H1 (cell line): ENCODE results near the gene DBX2. TPM values are rescaled to one million over a fixed set of nuclear protein-coding genes. Genes with fewer than 3 reads are reported as not detected.

Experiments
- CTCF ChIA-PET: fragments of 300-600 bp; sonication (Branson Sonifier 250); formaldehyde crosslinking; loops from one replicate; lab custom pipeline; 2021; ENCODE audit not compliant: partially characterized antibody; lab: Charles Lee
- POLR2A ChIA-PET: fragments of 300-600 bp; sonication (Branson Sonifier 250); formaldehyde crosslinking; loops from one replicate; lab custom pipeline; 2021; ENCODE audit warnings: inconsistent platforms; ENCODE audit not compliant: partially characterized antibody; lab: Charles Lee
- DNase-seq, 2 experiments: peaks; one replicate each; pipeline versions ENCODE4 v3.0.0 to v3.0.0-alpha.2; 2010 to 2022; ENCODE audit warnings: low spot score in 2 of 2, low read depth in 1 of 2, mixed read lengths in 1 of 2
- FAIRE-seq: peaks from 2 replicates; lab custom pipeline; 2011; peaks lifted over from hg19 to GRCh38; lab: Jason Lieb, UNC
- H2AFZ ChIP-seq: 2 replicates; pipeline ENCODE4 v1.8.1; 2012; ENCODE audit warnings: low read length, inconsistent platforms
- H2AK5ac ChIP-seq: 2 replicates; pipeline ENCODE4 v1.6.1; 2013; ENCODE audit warnings: low read depth, low read length
- H2BK120ac ChIP-seq: replicated peaks from 2 replicates; pipeline ENCODE3; 2013; ENCODE audit warnings: low read depth, low read length, inconsistent platforms
- H2BK12ac ChIP-seq: 2 replicates; pipeline ENCODE4 v1.6.1; 2013; ENCODE audit warnings: low read depth, low read length
- H2BK15ac ChIP-seq: 2 replicates; pipeline ENCODE4 v1.6.1; 2013; ENCODE audit warnings: low read length
- H2BK20ac ChIP-seq: 2 replicates; pipeline ENCODE4 v1.6.1; 2013; ENCODE audit warnings: low read length
- H2BK5ac ChIP-seq: 2 replicates; pipeline ENCODE4 v1.6.1; 2013; ENCODE audit warnings: low read depth, low read length
- H3K14ac ChIP-seq: 2 replicates; pipeline ENCODE4 v1.6.1; 2013; ENCODE audit warnings: inconsistent platforms; ENCODE audit not compliant: insufficient read length
- H3K18ac ChIP-seq: 2 replicates; pipeline ENCODE4 v1.6.1; 2013; ENCODE audit warnings: low read length; ENCODE audit errors: extremely low read depth
- H3K23ac ChIP-seq: 2 replicates; pipeline ENCODE4 v1.6.1; 2013; ENCODE audit warnings: inconsistent platforms; ENCODE audit not compliant: insufficient read length
- H3K23me2 ChIP-seq: 2 replicates; pipeline ENCODE4 v1.6.1; 2013; ENCODE audit warnings: low read depth, low read length
- H3K27ac ChIP-seq: 2 replicates; pipeline ENCODE4 v1.6.1; 2011; ENCODE audit warnings: low read depth, low read length, inconsistent platforms
- H3K27me3 ChIP-seq, 4 experiments: replicated peaks in 1 of 4; 1 replicate in 1 of 4; 2 replicates in 3 of 4; pipeline versions ENCODE4 v1.6.1 to v1.8.1; 2011 to 2013; ENCODE audit warnings: low read length in 3 of 4, mild to moderate bottlenecking in 3 of 4, inconsistent platforms in 2 of 4, mixed read lengths in 2 of 4, moderate library complexity in 1 of 4; ENCODE audit not compliant: control insufficient read depth in 3 of 4, insufficient read depth in 3 of 4; ENCODE audit errors: extremely low read depth in 1 of 4
- H3K36me3 ChIP-seq, 4 experiments: 2 replicates each; pipeline versions ENCODE4 v1.6.1 to v1.8.1; 2011 to 2013; ENCODE audit warnings: mild to moderate bottlenecking in 4 of 4, low read length in 3 of 4, moderate library complexity in 2 of 4, control low read depth in 1 of 4, inconsistent platforms in 1 of 4; ENCODE audit not compliant: insufficient read depth in 4 of 4, control insufficient read depth in 2 of 4
- H3K4ac ChIP-seq: replicated peaks from 2 replicates; pipeline ENCODE3; 2013; ENCODE audit warnings: low read length, low read depth, mixed read lengths, inconsistent platforms; ENCODE audit not compliant: insufficient read length
- H3K4me1 ChIP-seq, 4 experiments: replicated peaks in 1 of 4; 1 replicate in 1 of 4; 2 replicates in 3 of 4; pipeline versions ENCODE4 v1.6.1 to v1.8.1; 2011 to 2013; ENCODE audit warnings: low read length in 3 of 4, inconsistent platforms in 2 of 4, mixed read lengths in 1 of 4; ENCODE audit not compliant: insufficient read depth in 4 of 4, control insufficient read depth in 3 of 4
- H3K4me2 ChIP-seq, 2 experiments: 2 replicates each; pipeline versions ENCODE4 v1.6.1 to v1.8.1; 2011 to 2013; ENCODE audit warnings: low read depth in 2 of 2, low read length in 2 of 2, control low read depth in 1 of 2, inconsistent platforms in 1 of 2, mild to moderate bottlenecking in 1 of 2; ENCODE audit not compliant: insufficient read depth in 1 of 2
- H3K4me3 ChIP-seq, 4 experiments: fragments of 200-600, 300-600 bp in 1 of 4; sonication (generic), shearing (Covaris generic), sonication (Bioruptor Twin) in 1 of 4; 2 replicates each; pipeline versions ENCODE4 v1.5.1 to v1.8.1; 2011 to 2016; ENCODE audit warnings: low read length in 4 of 4, low read depth in 3 of 4, control low read depth in 2 of 4, inconsistent platforms in 2 of 4, mild to moderate bottlenecking in 2 of 4, mixed read lengths in 1 of 4, moderate library complexity in 1 of 4; ENCODE audit not compliant: insufficient read depth in 2 of 4; ENCODE audit errors: extremely low read depth in 1 of 4
- H3K56ac ChIP-seq: replicated peaks from 2 replicates; pipeline ENCODE3; 2013; ENCODE audit warnings: low read depth, mild to moderate bottlenecking, mixed read lengths, low read length, inconsistent platforms; ENCODE audit not compliant: insufficient read length
- H3K79me1 ChIP-seq: 2 replicates; pipeline ENCODE4 v1.6.1; 2013; ENCODE audit warnings: low read depth, low read length, control low read depth
- H3K79me2 ChIP-seq, 2 experiments: 2 replicates each; pipeline versions ENCODE4 v1.6.1 to v1.8.1; 2012 to 2013; ENCODE audit warnings: low read length in 2 of 2, mild to moderate bottlenecking in 2 of 2, inconsistent platforms in 1 of 2; ENCODE audit not compliant: insufficient read depth in 2 of 2, control insufficient read depth in 1 of 2
- H3K9ac ChIP-seq, 4 experiments: replicated peaks in 1 of 4; 1 replicate in 1 of 4; 2 replicates in 3 of 4; pipeline versions ENCODE4 v1.6.1 to v1.8.1; 2011 to 2013; ENCODE audit warnings: low read depth in 3 of 4, low read length in 3 of 4, control low read depth in 2 of 4, mild to moderate bottlenecking in 2 of 4, moderate library complexity in 2 of 4, inconsistent platforms in 1 of 4; ENCODE audit errors: extremely low read depth in 1 of 4
- H3K9me3 ChIP-seq, 2 experiments: 2 replicates each; pipeline versions ENCODE4 v1.6.1 to v1.8.1; 2012 to 2013; ENCODE audit warnings: mild to moderate bottlenecking in 2 of 2, moderate library complexity in 2 of 2, control low read depth in 1 of 2, inconsistent platforms in 1 of 2, low read depth in 1 of 2, low read length in 1 of 2, mixed read lengths in 1 of 2; ENCODE audit not compliant: insufficient read depth in 2 of 2
- H4K20me1 ChIP-seq, 2 experiments: replicated peaks in 1 of 2; 2 replicates each; pipeline versions ENCODE3 to v1.8.1; 2011 to 2013; ENCODE audit warnings: inconsistent platforms in 2 of 2, low read length in 2 of 2, mild to moderate bottlenecking in 1 of 2; ENCODE audit not compliant: insufficient read depth in 2 of 2, control insufficient read depth in 1 of 2
- H4K5ac ChIP-seq: 2 replicates; pipeline ENCODE4 v1.6.1; 2013; ENCODE audit warnings: low read length, low read depth, mixed read lengths, inconsistent platforms; ENCODE audit not compliant: insufficient read length
- H4K8ac ChIP-seq: 2 replicates; pipeline ENCODE4 v1.8.0; 2013; ENCODE audit warnings: mild to moderate bottlenecking, moderate library complexity, low read length, inconsistent platforms; ENCODE audit not compliant: insufficient read depth; ENCODE audit errors: extremely low read depth
- H4K91ac ChIP-seq: replicated peaks from 2 replicates; pipeline ENCODE3; 2013; ENCODE audit warnings: low read length, mixed read lengths, inconsistent platforms; ENCODE audit not compliant: insufficient read length
- RAD21 ChIP-seq, 2 experiments: IDR thresholded peaks in 1 of 2; conservative IDR thresholded peaks in 1 of 2; 2 replicates each; pipeline ENCODE4 v1.6.1; 2011; ENCODE audit warnings: low read depth in 2 of 2, low read length in 2 of 2, improper control_type of control experiment in 1 of 2, inconsistent platforms in 1 of 2, mild to moderate bottlenecking in 1 of 2, moderate library complexity in 1 of 2
- SP1 ChIP-seq: IDR thresholded peaks from 2 replicates; pipeline ENCODE4 v1.6.1; 2011; ENCODE audit warnings: low read depth, low read length
- WGBS, 2 experiments: shearing (Covaris generic) in 1 of 2; methylation state at CpG; one replicate each; pipeline versions ENCODE4 v1.1.6 to v1.1.7; 2013 to 2015; ENCODE audit warnings: low lambda C conversion rate in 2 of 2, mixed read lengths in 2 of 2, inconsistent platforms in 1 of 2, low coverage in 1 of 2, missing lambda C conversion rate in 1 of 2; ENCODE audit not compliant: insufficient replicate concordance in 2 of 2, insufficient coverage in 1 of 2, insufficient read length in 1 of 2; ENCODE audit errors: extremely low coverage in 1 of 2, missing lambda C conversion rate in 1 of 2; 5-methylcytosine and 5-hydroxymethylcytosine counted together
- polyA plus RNA-seq, 7 experiments: library from polyadenylated mRNA; depleted of rRNA in 3 of 7; stranded (reverse) in 5 of 7; unstranded in 2 of 7; fragments of >200 nt in 5 of 7; fragments of 200-250 nt in 2 of 7; gene quantifications; 1 replicate in 5 of 7; 2 replicates in 1 of 7; 4 replicates in 1 of 7; pipeline versions ENCODE4 v1.2.1 to v1.2.3, GENCODE V29; 2011 to 2013; ENCODE audit warnings: missing spikeins in 2 of 7, mixed read lengths in 2 of 7
- total RNA-seq: library from RNA; stranded (reverse); fragmentation: NEBNext Ultra II Directional; extraction: Animal tissue kit (Norgen Biotek cat#: 25700); gene quantifications from 2 replicates; pipeline ENCODE4 v1.2.1, GENCODE V29; 2021

DBX2 gene
- total and polyA plus RNA-seq, 2 of the 8 experiments (the other 6 are each of a cell fraction or from before 2014, with no cell fraction given) = 0.06 TPM; not detected in 1

- H3K4me1 ChIP-seq = no peaks in the 10 kb centered on the region
- DNase-seq (no peak), FAIRE-seq (no peak)
- no peak overlapping the region for H3K4ac ChIP-seq
- H3K9me3 ChIP-seq = peaks cover 0 to 2% of the 10 kb centered on the region in 2 experiments; a peak in 1 of 4 replicates
- no peaks in the 10 kb centered on the region for H3K23me2 ChIP-seq
- H2BK15ac ChIP-seq = no peak overlapping the region
- H4K5ac ChIP-seq = no peak overlapping the region
- H4K8ac ChIP-seq = no peak overlapping the region
- H3K79me1 ChIP-seq = no peaks in the 10 kb centered on the region
- peaks cover 0 to 1% (median 0%) of the 10 kb centered on the region in 4 experiments; a peak in 1 of 7 replicates for H3K27me3 ChIP-seq
- H2BK12ac ChIP-seq = no peak overlapping the region
- no peak overlapping the region for H3K4me2 ChIP-seq
- H4K20me1 ChIP-seq = no peaks in the 10 kb centered on the region
- H3K23ac ChIP-seq = no peak overlapping the region
- ChIA-PET CTCF (no interaction called here), POLR2A (no interaction called here)
- H2AFZ ChIP-seq = no peak overlapping the region
- H2BK20ac ChIP-seq = no peak overlapping the region
- no peak overlapping the region for H3K18ac ChIP-seq
- no peak overlapping the region for H2AK5ac ChIP-seq
- 56% methylated on average over 4 of the region's 4 CpGs; no CpG with 5 or more reads in 1 of the 2 experiments for WGBS, 2 experiments
- no peak overlapping the region for H4K91ac ChIP-seq
- H3K36me3 ChIP-seq = peaks cover 0 to 2% (median 0%) of the 10 kb centered on the region in 4 experiments; a peak in 1 of 8 replicates
- no peak overlapping the region for H3K56ac ChIP-seq
- H3K27ac ChIP-seq = no peak overlapping the region
- H3K4me3 ChIP-seq = no peak overlapping the region
- H3K14ac ChIP-seq = no peak overlapping the region
- H3K9ac ChIP-seq = no peak overlapping the region
- no peak overlapping the region for H2BK5ac ChIP-seq
- H3K79me2 ChIP-seq = no peaks in the 10 kb centered on the region
- H2BK120ac ChIP-seq = no peak overlapping the region
- TF ChIP-seq RAD21 (IDR thresholded peaks at IDR 0.05 in 1 of 2, conservative IDR thresholded peaks at IDR 0.05 in 1 of 2; ENCODE audit: low read depth in 2 of 2, low read length in 2 of 2) = no peak
- no peak for TF ChIP-seq SP1
Observed at GRCh38 chr12:45089411-45090075, 38.6 kb upstream of the DBX2 start.
